Calu3 (cell line): ENCODE results near the gene CENPK. TPM values are rescaled to one million over a fixed set of nuclear protein-coding genes. Genes with fewer than 3 reads are reported as not detected.

Source experiments
- BruUV-seq: library from RNA; stranded (reverse); fragments of 400-500 nt; replicated peaks from 2 replicates; lab custom pipeline; 2021; lab: Mats Ljungman, UMichigan
- CTCF ChIA-PET: fragments of 300-600 bp; sonication (Branson Sonifier 250); formaldehyde crosslinking; loops from one replicate; lab custom pipeline; 2022; ENCODE audit warnings: antibody characterized with exemption; lab: Charles Lee
- DNase-seq: peaks from one replicate; pipeline ENCODE4 v3.0.0; 2022
- H3K27ac Mint-ChIP-seq: one replicate; pipeline ENCODE4 v1.8.0; 2022; ENCODE audit warnings: mixed read lengths; ENCODE audit not compliant: unreplicated experiment
- H3K27me3 Mint-ChIP-seq: one replicate; pipeline ENCODE4 v1.8.0; 2022; ENCODE audit warnings: mixed read lengths; ENCODE audit not compliant: unreplicated experiment
- H3K36me3 Mint-ChIP-seq: one replicate; pipeline ENCODE4 v1.8.0; 2022; ENCODE audit warnings: mild to moderate bottlenecking, moderate library complexity, mixed read lengths; ENCODE audit not compliant: insufficient read depth, unreplicated experiment
- H3K4me1 Mint-ChIP-seq: one replicate; pipeline ENCODE4 v1.8.0; 2022; ENCODE audit warnings: mild to moderate bottlenecking, low read depth, mixed read lengths; ENCODE audit not compliant: unreplicated experiment
- H3K4me3 Mint-ChIP-seq: one replicate; pipeline ENCODE4 v1.8.0; 2022; ENCODE audit warnings: mild to moderate bottlenecking, low read depth, moderate library complexity, mixed read lengths; ENCODE audit not compliant: unreplicated experiment
- H3K9me3 Mint-ChIP-seq: one replicate; pipeline ENCODE4 v1.8.0; 2022; ENCODE audit warnings: low read depth, mixed read lengths; ENCODE audit not compliant: unreplicated experiment
- intact Hi-C: fragments of 100-400 bp; cut with micrococcal nuclease; formaldehyde crosslinking; loops from one replicate; pipeline ENCODE4 v1.10.0; 2022; ENCODE audit not compliant: unreplicated experiment
- total RNA-seq: library from RNA; stranded (reverse); gene quantifications from 2 replicates; pipeline ENCODE4 v1.2.3, GENCODE V29; 2022
- TF ChIP-seq, protein P1 (sequence below): fragments of 200-600 bp; IDR thresholded peaks from one replicate; pipeline ENCODE4 v1.8.0; 2022; ENCODE audit warnings: antibody characterized with exemption; ENCODE audit not compliant: unreplicated experiment

CENPK gene
- total RNA-seq, 1 experiment from 2014 or later = 42.7 TPM

DNA sequence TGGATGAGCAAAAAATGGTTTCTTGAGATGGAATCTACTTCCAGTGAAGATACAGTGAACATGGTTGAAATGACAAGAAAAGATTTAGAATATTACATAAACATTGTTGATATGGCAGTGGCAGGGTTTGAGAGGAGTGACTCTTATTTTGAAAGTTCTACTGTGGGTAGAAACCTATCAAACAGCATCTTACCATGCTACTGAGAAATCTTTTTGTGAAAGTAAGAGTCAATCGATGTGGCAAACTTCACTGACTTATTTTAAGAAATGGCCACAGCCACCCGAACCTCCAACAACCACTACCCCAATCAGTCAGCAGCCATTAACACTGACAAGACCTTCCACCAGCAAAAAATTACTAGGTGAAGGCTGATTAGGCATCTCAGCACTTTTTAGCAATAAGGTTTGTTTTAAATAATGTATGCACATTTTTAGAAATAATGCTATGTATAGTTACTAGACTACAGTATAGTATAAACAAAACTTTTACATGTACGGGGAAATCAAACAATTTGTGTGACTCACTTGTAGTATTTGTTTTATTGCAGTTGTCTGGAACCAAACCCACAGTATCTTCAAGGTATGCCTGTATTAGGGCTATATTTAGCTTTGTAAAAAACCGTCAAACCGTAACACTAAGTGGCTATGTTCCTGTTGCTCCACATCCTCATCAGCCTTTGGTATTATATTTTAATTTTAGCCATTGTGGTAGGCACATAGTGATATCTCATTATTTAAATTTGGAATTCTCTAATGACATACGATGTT lies 50.6 kb downstream of the CENPK start:
- Mint-ChIP-seq H3K27ac (no peak overlapping the region), H3K9me3 (no peaks in the 10 kb centered on the region), H3K36me3 (no peaks in the 10 kb centered on the region), H3K27me3 (no peaks in the 10 kb centered on the region), H3K4me3 (no peak overlapping the region), H3K4me1 (no peaks in the 10 kb centered on the region)
- intact Hi-C loops = no loop called here
- CTCF ChIA-PET = no interaction called here
- DNase-seq = no peak
- no TSS peak for BruUV-seq
- TF ChIP-seq, protein P1, sequence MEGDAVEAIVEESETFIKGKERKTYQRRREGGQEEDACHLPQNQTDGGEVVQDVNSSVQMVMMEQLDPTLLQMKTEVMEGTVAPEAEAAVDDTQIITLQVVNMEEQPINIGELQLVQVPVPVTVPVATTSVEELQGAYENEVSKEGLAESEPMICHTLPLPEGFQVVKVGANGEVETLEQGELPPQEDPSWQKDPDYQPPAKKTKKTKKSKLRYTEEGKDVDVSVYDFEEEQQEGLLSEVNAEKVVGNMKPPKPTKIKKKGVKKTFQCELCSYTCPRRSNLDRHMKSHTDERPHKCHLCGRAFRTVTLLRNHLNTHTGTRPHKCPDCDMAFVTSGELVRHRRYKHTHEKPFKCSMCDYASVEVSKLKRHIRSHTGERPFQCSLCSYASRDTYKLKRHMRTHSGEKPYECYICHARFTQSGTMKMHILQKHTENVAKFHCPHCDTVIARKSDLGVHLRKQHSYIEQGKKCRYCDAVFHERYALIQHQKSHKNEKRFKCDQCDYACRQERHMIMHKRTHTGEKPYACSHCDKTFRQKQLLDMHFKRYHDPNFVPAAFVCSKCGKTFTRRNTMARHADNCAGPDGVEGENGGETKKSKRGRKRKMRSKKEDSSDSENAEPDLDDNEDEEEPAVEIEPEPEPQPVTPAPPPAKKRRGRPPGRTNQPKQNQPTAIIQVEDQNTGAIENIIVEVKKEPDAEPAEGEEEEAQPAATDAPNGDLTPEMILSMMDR = no peak

DNA sequence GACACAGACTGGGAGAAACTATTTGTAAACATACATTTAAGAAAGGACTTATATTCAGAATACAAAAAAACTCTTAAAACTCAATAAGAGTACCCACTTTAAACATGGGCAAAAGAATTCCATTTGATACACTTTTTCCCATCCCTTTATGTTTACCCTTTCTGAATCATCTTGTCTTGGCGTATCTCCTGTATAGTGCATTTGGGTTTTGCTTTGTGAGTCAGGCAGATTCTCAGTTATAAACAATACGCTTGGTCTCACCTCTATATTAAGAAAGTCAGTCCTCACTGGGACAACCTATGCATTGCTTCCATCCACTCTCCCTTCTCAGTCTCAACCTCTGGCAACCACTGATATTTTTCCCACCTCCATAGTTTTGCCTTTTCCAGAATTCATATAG lies 54.0 kb downstream of the CENPK start:
- intact Hi-C loops = no loop called here
- no peak overlapping the region for H3K4me3 Mint-ChIP-seq
- DNase-seq = no peak
- no TSS peak for BruUV-seq
- H3K4me1 Mint-ChIP-seq = no peaks in the 10 kb centered on the region
- no peaks in the 10 kb centered on the region for H3K9me3 Mint-ChIP-seq
- no peak overlapping the region for H3K27ac Mint-ChIP-seq
- no peaks in the 10 kb centered on the region for H3K36me3 Mint-ChIP-seq
- H3K27me3 Mint-ChIP-seq = no peaks in the 10 kb centered on the region
- CTCF ChIA-PET = no interaction called here
- TF ChIP-seq, protein P1 = no peak

DNA sequence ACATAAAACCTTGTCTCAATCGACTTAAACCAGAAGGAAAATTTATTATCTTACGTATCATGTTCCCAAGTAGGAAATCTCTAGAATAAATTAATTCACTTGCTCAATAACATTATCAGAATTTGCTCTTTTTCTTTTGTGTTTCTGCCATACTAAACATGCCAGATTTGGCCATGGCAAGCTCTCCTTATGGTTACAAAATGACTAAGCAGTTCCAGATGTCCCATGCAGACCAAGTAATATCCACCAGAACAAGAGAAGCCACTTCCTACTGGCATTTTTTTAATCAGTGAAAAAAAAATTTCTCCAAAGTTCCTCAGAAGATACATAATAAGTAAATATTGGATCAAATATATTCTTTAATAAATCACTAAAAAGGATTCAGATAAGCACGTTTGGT lies 56.0 kb downstream of the CENPK start:
- TF ChIP-seq, protein P1 = no peak
- Mint-ChIP-seq H3K4me3 (no peak overlapping the region), H3K4me1 (no peaks in the 10 kb centered on the region), H3K27me3 (no peaks in the 10 kb centered on the region), H3K27ac (no peak overlapping the region), H3K36me3 (no peaks in the 10 kb centered on the region), H3K9me3 (no peaks in the 10 kb centered on the region)
- CTCF ChIA-PET = interaction anchor here (0.6 kb wide), 1 partner anchor 136 kb away, joined by 3 read pairs; no protein-coding TSS in a partner anchor
- DNase-seq = no peak
- no TSS peak for BruUV-seq
- intact Hi-C loops = no loop called here

DNA sequence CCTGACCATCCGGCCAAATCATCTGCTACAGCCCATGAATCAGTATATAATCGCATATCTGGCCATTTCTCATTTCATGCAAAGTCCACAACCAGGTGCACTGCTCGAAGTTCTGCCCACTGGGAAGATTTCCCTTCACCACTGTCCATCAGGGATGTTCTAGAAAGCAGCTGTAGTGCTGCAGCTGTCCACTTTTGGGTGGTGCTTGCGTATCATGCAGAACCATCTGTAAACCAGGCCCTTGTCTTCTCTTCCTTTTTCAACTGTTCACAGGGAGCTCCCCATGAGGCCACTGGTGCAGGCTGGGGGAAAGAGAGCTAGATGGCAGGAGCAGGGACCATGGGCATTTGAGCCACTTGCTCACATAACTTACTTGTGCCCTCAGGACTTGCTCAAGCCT lies 73.8 kb downstream of the CENPK start:
- no TSS peak for BruUV-seq
- Mint-ChIP-seq H3K36me3 (no peaks in the 10 kb centered on the region), H3K27ac (no peak overlapping the region), H3K9me3 (no peaks in the 10 kb centered on the region), H3K4me1 (no peaks in the 10 kb centered on the region), H3K27me3 (no peaks in the 10 kb centered on the region), H3K4me3 (no peak overlapping the region)
- DNase-seq = no peak
- TF ChIP-seq, protein P1 = no peak
- intact Hi-C loops = no loop called here
- CTCF ChIA-PET = no interaction called here
